Naive thymus-derived CD4-positive, alpha-beta T cell (primary cell): Measurements from ENCODE around the gene RASGRF1. TPM values are rescaled to one million over a fixed set of nuclear protein-coding genes. Genes with fewer than 3 reads are reported as not detected.
A peak's percentile ranks its signal among the peaks of the same experiment; 100 is the strongest.

Source experiments
- ATAC-seq: fragments of 150-1000 bp; cut with Tn5 transposase; 2 replicates; pipeline ENCODE4 v1.10.0; 2021; ENCODE audit warnings: mild to moderate bottlenecking, moderate library complexity
- CTCF ChIA-PET: fragments of 350-600 bp; sonication (Branson Sonifier 250); formaldehyde crosslinking; loops from one replicate; lab custom pipeline; 2021; ENCODE audit warnings: antibody characterized with exemption; lab: Charles Lee
- POLR2A ChIA-PET: fragments of 350-600 bp; sonication (Branson Sonifier 250); formaldehyde crosslinking; loops from one replicate; lab custom pipeline; 2021; ENCODE audit warnings: antibody characterized with exemption, inconsistent platforms; lab: Charles Lee
- DNase-seq, 9 donors: peaks; one replicate each; pipeline versions ENCODE4 v3.0.0 to v3.0.0-alpha.2; 2020 to 2022; ENCODE audit warnings: mixed read lengths in 1 of 9
- H3K27ac ChIP-seq: one replicate; pipeline ENCODE4 v1.7.0; 2013; ENCODE audit warnings: mild to moderate bottlenecking, low read depth, low read length, moderate library complexity
- H3K27me3 ChIP-seq, 2 donors: one replicate each; pipeline ENCODE4 v1.7.0; 2013; ENCODE audit warnings: low read length in 2 of 2, mild to moderate bottlenecking in 2 of 2, moderate library complexity in 2 of 2; ENCODE audit not compliant: control insufficient read depth in 2 of 2, insufficient read depth in 2 of 2
- H3K36me3 ChIP-seq, 3 experiments: 1 replicate in 2 of 3; 2 replicates in 1 of 3; pipeline ENCODE4 v1.7.0; 2013; ENCODE audit warnings: low read length in 3 of 3, mild to moderate bottlenecking in 3 of 3, moderate library complexity in 1 of 3; ENCODE audit not compliant: insufficient read depth in 3 of 3, control insufficient read depth in 2 of 3
- H3K4me1 ChIP-seq, 2 donors: one replicate each; pipeline ENCODE4 v1.7.0; 2013; ENCODE audit warnings: low read length in 2 of 2, mild to moderate bottlenecking in 2 of 2, moderate library complexity in 1 of 2; ENCODE audit not compliant: control insufficient read depth in 2 of 2, insufficient read depth in 2 of 2
- H3K4me3 ChIP-seq: 2 replicates; pipeline ENCODE4 v1.7.0; 2013; ENCODE audit warnings: mild to moderate bottlenecking, low read length
- H3K9me3 ChIP-seq, 3 experiments: 1 replicate in 2 of 3; 2 replicates in 1 of 3; pipeline ENCODE4 v1.7.0; 2013; ENCODE audit warnings: low read length in 3 of 3; ENCODE audit not compliant: control insufficient read depth in 2 of 3
- H3K27ac Mint-ChIP-seq, 9 donors: one replicate each; pipeline ENCODE4 v1.8.0; 2020 to 2022; ENCODE audit warnings: mixed read lengths in 9 of 9, mild to moderate bottlenecking in 8 of 9, moderate library complexity in 5 of 9, inconsistent platforms in 2 of 9
- H3K27me3 Mint-ChIP-seq, 5 donors: one replicate each; pipeline ENCODE4 v1.8.0; 2021 to 2022; ENCODE audit warnings: mixed read lengths in 5 of 5, mild to moderate bottlenecking in 1 of 5
- H3K36me3 Mint-ChIP-seq, 5 donors: one replicate each; pipeline ENCODE4 v1.8.0; 2020 to 2022; ENCODE audit warnings: mixed read lengths in 5 of 5, mild to moderate bottlenecking in 3 of 5, inconsistent platforms in 1 of 5
- H3K4me1 Mint-ChIP-seq, 7 donors: one replicate each; pipeline ENCODE4 v1.8.0; 2020 to 2022; ENCODE audit warnings: mixed read lengths in 7 of 7, mild to moderate bottlenecking in 3 of 7, inconsistent platforms in 1 of 7
- H3K4me3 Mint-ChIP-seq, 10 donors: one replicate each; pipeline ENCODE4 v1.8.0; 2020 to 2022; ENCODE audit warnings: mild to moderate bottlenecking in 10 of 10, mixed read lengths in 10 of 10, moderate library complexity in 6 of 10, inconsistent platforms in 2 of 10
- H3K9me3 Mint-ChIP-seq, 11 donors: one replicate each; pipeline ENCODE4 v1.8.0; 2020 to 2022; ENCODE audit warnings: mixed read lengths in 11 of 11, mild to moderate bottlenecking in 4 of 11, inconsistent platforms in 1 of 11, moderate library complexity in 1 of 11
- intact Hi-C, 2 donors: fragments of 100-400 bp; cut with micrococcal nuclease; formaldehyde crosslinking; loops; one replicate each; pipeline ENCODE4 v1.15.1; 2023
- polyA plus RNA-seq, 2 donors: library from polyadenylated mRNA; unstranded; fragments of 300-500 nt; fragmentation: Illumina TruSeq; gene quantifications; one replicate each; pipeline ENCODE4 v1.2.3, GENCODE V29; 2021
- total RNA-seq, 6 experiments: library from RNA in 5 of 6; stranded (reverse) in 5 of 6; gene quantifications; 1 replicate in 5 of 6; 2 replicates in 1 of 6; pipeline ENCODE4 v1.2.3 and lab custom pipeline; 2021 to 2026

RASGRF1 gene, protein sequence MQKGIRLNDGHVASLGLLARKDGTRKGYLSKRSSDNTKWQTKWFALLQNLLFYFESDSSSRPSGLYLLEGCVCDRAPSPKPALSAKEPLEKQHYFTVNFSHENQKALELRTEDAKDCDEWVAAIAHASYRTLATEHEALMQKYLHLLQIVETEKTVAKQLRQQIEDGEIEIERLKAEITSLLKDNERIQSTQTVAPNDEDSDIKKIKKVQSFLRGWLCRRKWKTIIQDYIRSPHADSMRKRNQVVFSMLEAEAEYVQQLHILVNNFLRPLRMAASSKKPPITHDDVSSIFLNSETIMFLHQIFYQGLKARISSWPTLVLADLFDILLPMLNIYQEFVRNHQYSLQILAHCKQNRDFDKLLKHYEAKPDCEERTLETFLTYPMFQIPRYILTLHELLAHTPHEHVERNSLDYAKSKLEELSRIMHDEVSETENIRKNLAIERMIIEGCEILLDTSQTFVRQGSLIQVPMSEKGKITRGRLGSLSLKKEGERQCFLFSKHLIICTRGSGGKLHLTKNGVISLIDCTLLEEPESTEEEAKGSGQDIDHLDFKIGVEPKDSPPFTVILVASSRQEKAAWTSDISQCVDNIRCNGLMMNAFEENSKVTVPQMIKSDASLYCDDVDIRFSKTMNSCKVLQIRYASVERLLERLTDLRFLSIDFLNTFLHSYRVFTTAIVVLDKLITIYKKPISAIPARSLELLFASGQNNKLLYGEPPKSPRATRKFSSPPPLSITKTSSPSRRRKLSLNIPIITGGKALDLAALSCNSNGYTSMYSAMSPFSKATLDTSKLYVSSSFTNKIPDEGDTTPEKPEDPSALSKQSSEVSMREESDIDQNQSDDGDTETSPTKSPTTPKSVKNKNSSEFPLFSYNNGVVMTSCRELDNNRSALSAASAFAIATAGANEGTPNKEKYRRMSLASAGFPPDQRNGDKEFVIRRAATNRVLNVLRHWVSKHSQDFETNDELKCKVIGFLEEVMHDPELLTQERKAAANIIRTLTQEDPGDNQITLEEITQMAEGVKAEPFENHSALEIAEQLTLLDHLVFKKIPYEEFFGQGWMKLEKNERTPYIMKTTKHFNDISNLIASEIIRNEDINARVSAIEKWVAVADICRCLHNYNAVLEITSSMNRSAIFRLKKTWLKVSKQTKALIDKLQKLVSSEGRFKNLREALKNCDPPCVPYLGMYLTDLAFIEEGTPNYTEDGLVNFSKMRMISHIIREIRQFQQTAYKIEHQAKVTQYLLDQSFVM (N-terminal part only)
- total RNA-seq: under 1 TPM in 2 of 5 experiments, not detected in 3; 0.07 to 0.10 TPM
- polyA plus RNA-seq: not detected
- total RNA-seq (lab: John Stamatoyannopoulos, UW): not detected

DNA sequence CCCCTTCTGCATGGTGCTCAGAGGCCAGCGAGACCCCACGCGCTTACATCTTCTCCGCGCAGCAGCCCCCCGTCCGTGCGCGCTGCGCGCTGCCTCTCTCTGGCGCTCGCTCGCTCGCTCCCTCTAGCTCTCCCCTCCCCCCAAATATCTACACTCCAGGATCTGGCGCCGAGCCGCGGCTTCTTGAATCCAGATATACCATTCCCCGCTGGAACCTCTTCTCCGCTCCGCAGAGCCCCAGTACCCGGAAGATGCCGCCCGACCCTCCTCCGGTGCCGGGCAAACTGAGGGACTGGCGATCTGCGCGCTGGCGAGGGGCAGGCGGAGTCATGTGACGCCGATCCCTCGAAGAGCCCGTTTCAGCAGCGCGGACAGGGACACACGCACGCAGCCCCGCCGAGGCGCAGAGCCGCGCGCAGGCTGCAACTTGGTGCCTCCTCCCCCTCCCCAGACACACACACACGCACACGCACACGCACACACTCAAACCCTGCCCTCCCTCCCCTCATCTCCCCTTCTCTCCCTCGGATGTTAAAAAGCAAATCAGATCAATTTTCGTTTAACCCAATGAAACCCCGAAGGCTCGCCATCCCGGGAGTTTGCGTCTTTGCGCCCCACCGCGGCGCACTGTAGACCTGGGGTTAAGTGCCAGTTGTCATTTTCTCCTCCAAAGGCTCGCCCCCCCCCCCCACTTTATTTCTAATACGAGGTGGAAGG, at the start of gene RASGRF1:
TSS of gene RASGRF1 (minus strand) at position 294 of the 717 bp plus-strand sequence. CDS start at position 12, 282 bp downstream.
- Histone ChIP-seq H3K9me3 (no peaks in the 10 kb centered on the region), H3K4me3 (no peak within 1 kb of the TSS), H3K4me1 (no peaks in the 10 kb centered on the region), H3K27me3 (peaks cover 0 to 5% of the 10 kb centered on the region in 2 donors), H3K27ac (no peak within 1 kb of the TSS), H3K36me3 (no peaks in the 10 kb centered on the region)
- peak within 1 kb of the TSS in 1 of 9 donors; percentile 34 for H3K27ac Mint-ChIP-seq
- H3K36me3 Mint-ChIP-seq: no peaks in the 10 kb centered on the region
- H3K9me3 Mint-ChIP-seq: no peaks in the 10 kb centered on the region
- intact Hi-C loops: no loop called here
- peaks cover 2 to 17% (median 9%) of the 10 kb centered on the region in 7 donors for H3K4me1 Mint-ChIP-seq
- H3K4me3 Mint-ChIP-seq: peak within 1 kb of the TSS in 3 of 10 donors; percentile 30 to 71 (median 42)
- ChIA-PET POLR2A (no interaction called here), CTCF (no interaction called here)
- H3K27me3 Mint-ChIP-seq: peaks cover 53 to 67% (median 58%) of the 10 kb centered on the region in 5 donors
- DNase-seq: no peak
- ATAC-seq: no peak

DNA sequence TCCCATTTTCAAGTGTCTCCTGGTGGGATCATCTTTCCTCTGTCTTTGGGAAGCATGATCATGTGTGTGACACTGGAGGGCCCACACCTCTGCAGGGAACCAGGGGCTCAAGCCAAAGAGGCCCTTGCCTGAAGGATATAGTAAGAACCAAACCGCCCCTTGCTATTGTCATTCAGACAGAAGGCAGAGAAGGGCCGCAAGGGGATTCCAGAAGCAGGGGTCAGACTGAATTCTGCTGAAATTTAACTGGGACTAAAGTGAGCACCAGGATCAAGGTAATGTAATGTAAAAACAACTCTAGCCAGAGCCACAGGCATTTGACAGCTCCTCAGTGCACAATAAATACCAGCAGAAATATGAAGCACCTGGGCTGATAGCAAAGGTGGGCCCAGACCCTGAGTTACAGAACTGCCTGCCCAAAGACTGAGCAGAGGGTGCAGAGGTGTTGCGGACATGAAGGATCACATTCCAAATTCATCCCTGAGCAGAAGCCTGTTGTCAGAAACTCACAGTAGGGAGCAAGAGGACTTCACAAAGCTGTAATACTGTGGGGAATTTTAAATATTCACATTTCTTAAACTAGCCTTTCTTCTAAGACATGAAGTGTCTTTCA, 46.0 kb upstream of the RASGRF1 start:
- ATAC-seq: no peak
- H3K9me3 ChIP-seq: no peaks in the 10 kb centered on the region
- no peaks in the 10 kb centered on the region for H3K27me3 ChIP-seq
- H3K9me3 Mint-ChIP-seq: peaks cover 0 to 3% (median 0%) of the 10 kb centered on the region in 11 donors
- DNase-seq: no peak
- H3K27ac Mint-ChIP-seq: no peak overlapping the region
- H3K36me3 Mint-ChIP-seq: no peaks in the 10 kb centered on the region
- no peak overlapping the region for H3K4me3 Mint-ChIP-seq
- H3K4me3 ChIP-seq: no peak overlapping the region
- intact Hi-C loops: no loop called here
- no peaks in the 10 kb centered on the region for H3K36me3 ChIP-seq
- no peaks in the 10 kb centered on the region for H3K4me1 Mint-ChIP-seq
- POLR2A ChIA-PET: no interaction called here
- CTCF ChIA-PET: no interaction called here
- no peak overlapping the region for H3K27ac ChIP-seq
- peaks cover 30 to 64% (median 46%) of the 10 kb centered on the region in 5 donors for H3K27me3 Mint-ChIP-seq
- no peaks in the 10 kb centered on the region for H3K4me1 ChIP-seq

DNA sequence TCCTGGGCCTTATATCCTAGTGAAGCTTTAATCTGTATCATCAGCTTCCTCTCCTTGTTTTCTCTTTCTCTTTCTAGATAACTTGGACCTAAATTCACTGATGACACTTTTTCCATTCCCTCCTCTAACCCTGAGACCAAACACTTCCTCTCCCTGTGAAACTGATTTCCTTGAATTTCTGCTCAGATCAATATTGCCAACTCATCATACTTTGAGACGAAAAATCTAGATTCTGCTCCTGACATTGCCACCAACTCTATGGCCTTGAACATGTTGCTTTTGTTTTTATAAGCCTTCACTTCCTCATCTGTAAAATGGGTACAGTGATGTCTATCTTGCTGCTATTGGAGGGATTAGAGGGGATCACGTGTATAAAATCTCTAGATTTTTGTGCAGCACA, 42.7 kb upstream of the RASGRF1 start:
- Histone ChIP-seq H3K27ac (no peak overlapping the region), H3K9me3 (no peaks in the 10 kb centered on the region), H3K4me1 (no peaks in the 10 kb centered on the region), H3K36me3 (no peaks in the 10 kb centered on the region), H3K4me3 (no peak overlapping the region), H3K27me3 (no peaks in the 10 kb centered on the region)
- peaks cover 0 to 2% (median 0%) of the 10 kb centered on the region in 11 donors for H3K9me3 Mint-ChIP-seq
- H3K27ac Mint-ChIP-seq: no peak overlapping the region
- no peaks in the 10 kb centered on the region for H3K4me1 Mint-ChIP-seq
- ATAC-seq: no peak
- H3K36me3 Mint-ChIP-seq: no peaks in the 10 kb centered on the region
- ChIA-PET POLR2A (no interaction called here), CTCF (no interaction called here)
- intact Hi-C loops: no loop called here
- peaks cover 24 to 56% (median 41%) of the 10 kb centered on the region in 5 donors for H3K27me3 Mint-ChIP-seq
- no peak for DNase-seq
- no peak overlapping the region for H3K4me3 Mint-ChIP-seq

- H3K27ac Mint-ChIP-seq: no peak overlapping the region
- no peaks in the 10 kb centered on the region for H3K4me1 Mint-ChIP-seq
- ChIA-PET POLR2A (no interaction called here), CTCF (no interaction called here)
- DNase-seq (no peak), ATAC-seq (no peak)
- no peak overlapping the region for H3K4me3 Mint-ChIP-seq
- intact Hi-C loops: no loop called here
- no peak overlapping the region for H3K4me3 ChIP-seq
- no peak overlapping the region for H3K27ac ChIP-seq
- no peaks in the 10 kb centered on the region for H3K4me1 ChIP-seq
- peaks cover 22 to 53% (median 36%) of the 10 kb centered on the region in 5 donors for H3K27me3 Mint-ChIP-seq
- H3K27me3 ChIP-seq: no peaks in the 10 kb centered on the region
- H3K9me3 ChIP-seq: no peaks in the 10 kb centered on the region
- H3K36me3 ChIP-seq: no peaks in the 10 kb centered on the region
- H3K36me3 Mint-ChIP-seq: no peaks in the 10 kb centered on the region
- peaks cover 0 to 2% (median 0%) of the 10 kb centered on the region in 11 donors for H3K9me3 Mint-ChIP-seq
These were observed 42.2 kb upstream of the RASGRF1 start for GRCh38 chr15:79132770-79133169.

DNA sequence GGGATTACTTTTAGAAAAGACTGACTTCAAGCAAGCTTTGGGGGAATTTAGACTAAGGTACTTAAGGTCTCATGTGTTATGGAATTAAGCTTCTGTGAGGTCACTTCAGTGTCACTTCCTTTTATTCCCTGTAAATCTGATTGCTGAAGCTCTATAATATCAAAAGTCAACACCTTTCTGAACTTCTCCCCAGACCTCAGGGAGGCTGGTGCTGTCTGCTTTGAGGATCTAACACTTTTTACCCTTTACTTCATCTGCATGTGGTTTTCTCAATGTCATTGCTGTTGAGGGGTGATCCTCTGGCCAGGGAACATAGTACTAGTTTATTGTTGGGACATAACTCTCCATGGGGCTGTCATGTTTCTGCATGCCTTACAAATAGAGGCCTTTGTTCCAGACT, 41.8 kb upstream of the RASGRF1 start:
- Mint-ChIP-seq H3K4me3 (no peak overlapping the region), H3K27me3 (peaks cover 26 to 57% (median 38%) of the 10 kb centered on the region in 5 donors), H3K4me1 (no peaks in the 10 kb centered on the region), H3K27ac (no peak overlapping the region), H3K36me3 (no peaks in the 10 kb centered on the region), H3K9me3 (peaks cover 0 to 4% (median 0%) of the 10 kb centered on the region in 11 donors)
- no peak for ATAC-seq
- Histone ChIP-seq H3K4me3 (no peak overlapping the region), H3K27me3 (no peaks in the 10 kb centered on the region), H3K9me3 (no peaks in the 10 kb centered on the region), H3K27ac (no peak overlapping the region), H3K36me3 (no peaks in the 10 kb centered on the region), H3K4me1 (no peaks in the 10 kb centered on the region)
- ChIA-PET POLR2A (no interaction called here), CTCF (no interaction called here)
- intact Hi-C loops: no loop called here
- no peak for DNase-seq
